ENCODE results near the gene DAB2IP.

Gene DAB2IP

DNA sequence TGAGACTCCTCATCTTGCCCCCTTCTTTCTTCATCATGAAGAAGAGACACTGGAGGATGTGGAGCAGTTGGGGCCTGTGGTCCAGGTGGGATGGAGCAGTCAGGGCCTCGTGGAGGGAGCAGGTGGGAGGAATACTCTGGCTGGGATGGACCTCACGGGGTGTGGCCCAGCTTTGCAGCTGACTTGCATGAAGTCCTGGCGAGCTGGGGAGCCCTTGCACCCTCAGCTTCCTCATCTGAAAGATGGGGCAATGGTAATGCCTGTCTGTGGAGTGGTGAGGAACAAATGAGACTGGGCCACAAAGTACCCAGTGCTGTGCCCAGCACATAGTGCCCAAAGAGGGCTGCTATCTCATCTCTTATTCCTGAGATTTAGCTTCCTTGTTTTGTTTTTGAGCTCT is 91.5 kb downstream of the DAB2IP start:
- no peaks in the 10 kb centered on the region for H3K36me3 ChIP-seq
- H3K4me1 ChIP-seq: peaks cover 0 to 95% (median 91%) of the 10 kb centered on the region in 4 donors
- H3K4me3 ChIP-seq: peak overlapping the region; percentile 59 to 61
- no peak for TF ChIP-seq CTCF (IDR thresholded peaks at IDR 0.05)
- no peak for DNase-seq
- no peaks in the 10 kb centered on the region for H3K27me3 ChIP-seq
- intact Hi-C loops (cut with DNase I; ENCODE audit: low total_unique reads): no loop called here
- peak overlapping the region; percentile 91 to 93 for H3K27ac ChIP-seq
- no peaks in the 10 kb centered on the region for H3K9me3 ChIP-seq

DNA sequence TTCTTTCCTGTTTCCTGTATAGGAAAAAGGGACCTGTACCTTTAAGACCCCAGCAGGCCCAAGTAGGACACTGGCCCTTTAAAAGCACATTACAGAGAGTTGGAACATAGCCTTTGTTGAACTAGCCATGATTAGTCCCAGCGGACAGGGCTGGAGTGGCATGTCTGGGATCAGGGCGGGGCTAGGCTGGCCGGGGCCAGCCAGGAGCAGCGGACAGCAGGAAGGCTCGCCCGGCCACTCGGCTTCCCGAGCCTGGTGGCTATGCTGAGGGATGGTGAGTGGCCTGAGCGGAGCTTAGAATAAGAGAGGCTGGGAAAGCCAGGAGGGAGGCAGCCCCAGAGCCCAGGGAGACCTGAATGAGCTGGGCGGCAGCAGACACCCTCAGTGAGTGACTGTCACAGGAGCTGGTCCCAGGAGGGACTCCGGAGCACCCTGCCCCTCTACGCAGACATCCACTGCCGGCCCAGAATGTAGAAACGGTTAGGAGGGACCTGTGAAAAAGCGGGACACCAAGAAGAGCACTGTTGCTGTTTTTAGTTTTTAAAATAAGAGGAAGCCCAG is 92.1 kb downstream of the DAB2IP start:
- H3K36me3 ChIP-seq: no peaks in the 10 kb centered on the region
- no peaks in the 10 kb centered on the region for H3K27me3 ChIP-seq
- intact Hi-C loops (cut with DNase I; ENCODE audit: low total_unique reads): no loop called here
- peak; percentile 30 to 52 for TF ChIP-seq CTCF (IDR thresholded peaks at IDR 0.05)
- peak overlapping the region; percentile 91 to 93 for H3K27ac ChIP-seq
- peaks cover 6 to 95% (median 91%) of the 10 kb centered on the region in 4 donors for H3K4me1 ChIP-seq
- H3K4me3 ChIP-seq: peak overlapping the region; percentile 59 to 61
- H3K9me3 ChIP-seq: no peaks in the 10 kb centered on the region
- peak; percentile 89 to 96 for DNase-seq

DNA sequence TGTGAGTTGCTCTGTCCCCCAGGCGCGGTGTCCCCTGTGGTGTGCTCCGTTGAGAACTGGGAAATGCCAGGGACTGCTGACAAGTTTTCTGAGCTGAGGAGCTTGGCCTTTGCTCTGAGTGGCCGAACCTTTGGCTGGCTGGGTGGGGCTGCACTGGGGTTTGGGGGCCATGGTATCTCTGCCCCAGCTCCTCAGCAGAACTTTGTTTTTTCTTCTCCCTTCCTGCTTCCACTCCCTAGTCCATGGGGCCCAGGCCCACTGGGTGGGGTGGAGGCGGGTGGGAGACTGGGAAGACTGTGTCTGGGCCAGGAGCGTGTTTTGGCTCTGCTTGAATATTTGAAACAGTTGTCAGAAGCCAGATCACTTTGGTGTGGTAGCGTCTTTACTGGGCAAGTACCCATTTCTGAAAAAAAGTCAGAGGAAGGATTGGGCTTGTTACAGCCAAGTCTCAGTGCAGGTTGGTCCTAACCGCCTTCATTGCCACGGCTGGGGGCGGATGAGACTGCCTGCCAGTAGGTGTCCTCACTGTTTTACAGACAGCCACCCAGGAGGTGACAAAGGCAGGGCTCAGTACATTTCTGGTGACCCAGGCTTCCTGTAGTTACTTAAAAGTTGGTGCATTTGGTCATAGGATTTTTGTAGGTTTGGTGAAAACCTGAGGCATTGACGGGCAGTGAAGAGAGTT is 92.7 kb downstream of the DAB2IP start:
- H3K36me3 ChIP-seq: no peaks in the 10 kb centered on the region
- TF ChIP-seq CTCF (IDR thresholded peaks at IDR 0.05): peak; percentile 21 to 55
- H3K27ac ChIP-seq: peak overlapping the region; percentile 91 to 93
- no peaks in the 10 kb centered on the region for H3K9me3 ChIP-seq
- DNase-seq: peak; percentile 71 to 90
- intact Hi-C loops (cut with DNase I; ENCODE audit: low total_unique reads): no loop called here
- peaks cover 6 to 95% (median 91%) of the 10 kb centered on the region in 4 donors for H3K4me1 ChIP-seq
- H3K4me3 ChIP-seq: peak overlapping the region; percentile 59 to 61
- no peaks in the 10 kb centered on the region for H3K27me3 ChIP-seq

- Histone ChIP-seq H3K27ac (peak overlapping the region; percentile 91 to 93), H3K27me3 (no peaks in the 10 kb centered on the region), H3K9me3 (no peaks in the 10 kb centered on the region), H3K36me3 (no peaks in the 10 kb centered on the region), H3K4me1 (peaks cover 6 to 95% (median 91%) of the 10 kb centered on the region in 4 donors), H3K4me3 (peak overlapping the region; percentile 59 to 61)
- TF ChIP-seq CTCF (IDR thresholded peaks at IDR 0.05): no peak
- intact Hi-C loops (cut with DNase I; ENCODE audit: low total_unique reads): no loop called here
- DNase-seq: no peak
These were observed 93.4 kb downstream of the DAB2IP start for GRCh38 chr9:121744687-121745395.

- no peaks in the 10 kb centered on the region for H3K36me3 ChIP-seq
- H3K27me3 ChIP-seq: no peaks in the 10 kb centered on the region
- H3K4me1 ChIP-seq: peaks cover 6 to 95% (median 91%) of the 10 kb centered on the region in 4 donors
- DNase-seq: no peak
- peak overlapping the region; percentile 59 to 61 for H3K4me3 ChIP-seq
- TF ChIP-seq CTCF (IDR thresholded peaks at IDR 0.05): no peak
- no peaks in the 10 kb centered on the region for H3K9me3 ChIP-seq
- intact Hi-C loops (cut with DNase I; ENCODE audit: low total_unique reads): no loop called here
- H3K27ac ChIP-seq: peak overlapping the region; percentile 91 to 93
These were observed 93.9 kb downstream of the DAB2IP start for GRCh38 chr9:121745396-121745695.

Data from tibial artery (tissue), 4 donors.